IMR-90 (cell line): Measurements from ENCODE around the gene PRMT5. TPM values are rescaled to one million over a fixed set of nuclear protein-coding genes. Genes with fewer than 3 reads are reported as not detected.
A peak's percentile ranks its signal among the peaks of the same experiment; 100 is the strongest.

Experiments used
- ATAC-seq: fragments of 200-7000 bp; cut with Tn5 transposase; 2 replicates; pipeline ENCODE4 v1.9.1; 2020; ENCODE audit warnings: low read depth, mild to moderate bottlenecking, moderate library complexity
- BruUV-seq: library from RNA; stranded (reverse); fragments of 400-500 nt; replicated peaks from 2 replicates; lab custom pipeline; 2021; lab: Mats Ljungman, UMichigan
- CTCF ChIA-PET: fragments of 300-600 bp; formaldehyde crosslinking; extraction: SDS; loops from one replicate; lab custom pipeline; 2021; ENCODE audit warnings: antibody characterized with exemption; lab: Yijun Ruan, JAX
- POLR2A ChIA-PET: fragments of 300-600 bp; sonication (Branson Sonifier 250); formaldehyde crosslinking; loops from one replicate; lab custom pipeline; 2022; ENCODE audit warnings: antibody characterized with exemption; ENCODE audit not compliant: unreplicated experiment; lab: Charles Lee
- DNase-seq: peaks from one replicate; pipeline ENCODE4 v3.0.0; 2013
- H2AFZ ChIP-seq: replicated peaks from 2 replicates; pipeline ENCODE3; 2013; ENCODE audit warnings: low read length, mild to moderate bottlenecking; ENCODE audit not compliant: poor library complexity
- H2AK5ac ChIP-seq: 2 replicates; pipeline ENCODE4 v1.6.1; 2013; ENCODE audit warnings: low read depth, low read length, inconsistent platforms
- H2AK9ac ChIP-seq: replicated peaks from 2 replicates; pipeline ENCODE3; 2013; ENCODE audit warnings: mild to moderate bottlenecking, low read depth, low read length, moderate library complexity; ENCODE audit not compliant: poor library complexity
- H2BK120ac ChIP-seq: 2 replicates; pipeline ENCODE4 v1.6.1; 2013; ENCODE audit warnings: low read depth, low read length, inconsistent platforms
- H2BK15ac ChIP-seq: 3 replicates; pipeline ENCODE4 v1.6.1; 2013; ENCODE audit warnings: low read depth, low read length, inconsistent platforms
- H2BK20ac ChIP-seq: 2 replicates; pipeline ENCODE4 v1.6.1; 2013; ENCODE audit warnings: low read depth, mild to moderate bottlenecking, inconsistent platforms, low read length, moderate library complexity
- H2BK5ac ChIP-seq: 2 replicates; pipeline ENCODE4 v1.6.1; 2013; ENCODE audit warnings: mild to moderate bottlenecking, low read depth, low read length, inconsistent platforms; ENCODE audit not compliant: poor library complexity, severe bottlenecking
- H3K14ac ChIP-seq: replicated peaks from 2 replicates; pipeline ENCODE4 v1.6.1; 2013; ENCODE audit warnings: low read depth, low read length, inconsistent platforms
- H3K18ac ChIP-seq: 2 replicates; pipeline ENCODE4 v1.6.1; 2013; ENCODE audit warnings: low read depth, low read length, control low read depth
- H3K23ac ChIP-seq: 2 replicates; pipeline ENCODE4 v1.6.1; 2013; ENCODE audit warnings: low read depth, low read length, inconsistent platforms
- H3K27ac ChIP-seq: 2 replicates; pipeline ENCODE4 v1.5.1; 2013; ENCODE audit warnings: mild to moderate bottlenecking, control low read depth, low read length; ENCODE audit not compliant: insufficient read depth
- H3K27me3 ChIP-seq: 2 replicates; pipeline ENCODE4 v1.6.1; 2013; ENCODE audit warnings: low read length; ENCODE audit not compliant: control insufficient read depth, insufficient read depth
- H3K36me3 ChIP-seq: 2 replicates; pipeline ENCODE4 v1.6.1; 2013; ENCODE audit warnings: low read length, mixed read lengths; ENCODE audit not compliant: control insufficient read depth, insufficient read depth
- H3K4ac ChIP-seq: 2 replicates; pipeline ENCODE4 v1.6.1; 2013; ENCODE audit warnings: low read depth, low read length, inconsistent platforms
- H3K4me1 ChIP-seq: 2 replicates; pipeline ENCODE4 v1.6.1; 2013; ENCODE audit warnings: low read length, mixed read lengths; ENCODE audit not compliant: control insufficient read depth, insufficient read depth
- H3K4me2 ChIP-seq: 2 replicates; pipeline ENCODE4 v1.6.1; 2013; ENCODE audit warnings: low read depth, mild to moderate bottlenecking, control low read depth, low read length, moderate library complexity
- H3K4me3 ChIP-seq: 2 replicates; pipeline ENCODE4 v1.5.1; 2013; ENCODE audit warnings: low read depth, mild to moderate bottlenecking, control low read depth, low read length, moderate library complexity; ENCODE audit not compliant: insufficient read depth
- H3K56ac ChIP-seq: 2 replicates; pipeline ENCODE4 v1.6.1; 2013; ENCODE audit warnings: low read length, inconsistent platforms; ENCODE audit not compliant: insufficient read depth; ENCODE audit errors: extremely low read depth
- H3K79me1 ChIP-seq, 2 experiments: 2 replicates each; pipeline ENCODE4 v1.6.1; 2013; ENCODE audit warnings: low read length in 2 of 2, inconsistent platforms in 1 of 2, low read depth in 1 of 2
- H3K9ac ChIP-seq: 2 replicates; pipeline ENCODE4 v1.6.1; 2013; ENCODE audit warnings: low read depth, low read length, control low read depth
- H3K9me1 ChIP-seq: 2 replicates; pipeline ENCODE4 v1.6.1; 2013; ENCODE audit warnings: low read length, inconsistent platforms; ENCODE audit not compliant: insufficient read depth
- H3K9me3 ChIP-seq: 2 replicates; pipeline ENCODE4 v1.6.1; 2013; ENCODE audit warnings: low read length; ENCODE audit not compliant: control insufficient read depth, insufficient read depth
- H4K20me1 ChIP-seq: 2 replicates; pipeline ENCODE4 v1.6.1; 2013; ENCODE audit warnings: low read length, inconsistent platforms; ENCODE audit not compliant: insufficient read depth
- H4K5ac ChIP-seq: 2 replicates; pipeline ENCODE4 v1.6.1; 2013; ENCODE audit warnings: mild to moderate bottlenecking, low read depth, low read length, control low read depth
- H4K8ac ChIP-seq, 2 experiments: 2 replicates each; pipeline ENCODE4 v1.6.1; 2013; ENCODE audit warnings: low read depth in 2 of 2, low read length in 2 of 2, control low read depth in 1 of 2, inconsistent platforms in 1 of 2
- H4K91ac ChIP-seq: 2 replicates; pipeline ENCODE4 v1.6.1; 2013; ENCODE audit warnings: low read depth, low read length, inconsistent platforms; ENCODE audit not compliant: insufficient read depth
- BHLHE40 ChIP-seq: fragments of 150-350 bp; IDR thresholded peaks from 2 replicates; pipeline ENCODE4 v1.6.1; 2016; ENCODE audit warnings: mild to moderate bottlenecking, low read depth, low read length
- CEBPB ChIP-seq: IDR thresholded peaks from 2 replicates; pipeline ENCODE4 v1.6.1; 2012; ENCODE audit warnings: low read depth, low read length, improper control_type of control experiment
- CHD1 ChIP-seq: IDR thresholded peaks from 2 replicates; pipeline ENCODE4 v1.6.1; 2012; ENCODE audit warnings: low read depth, low read length, improper control_type of control experiment
- FOS ChIP-seq: fragments of 150-350 bp; IDR thresholded peaks from 2 replicates; pipeline ENCODE4 v1.6.1; 2016; ENCODE audit warnings: low read depth, low read length
- MAZ ChIP-seq: IDR thresholded peaks from 2 replicates; pipeline ENCODE4 v1.6.1; 2012; ENCODE audit warnings: low read depth, mild to moderate bottlenecking, low read length, improper control_type of control experiment, moderate library complexity, borderline replicate concordance
- MXI1 ChIP-seq: IDR thresholded peaks from 2 replicates; pipeline ENCODE4 v1.6.1; 2012; ENCODE audit warnings: low read depth, mild to moderate bottlenecking, low read length, moderate library complexity, borderline replicate concordance
- POLR2A ChIP-seq: IDR thresholded peaks from 2 replicates; pipeline ENCODE4 v1.6.1; 2012; ENCODE audit warnings: mild to moderate bottlenecking, low read depth, low read length
- RCOR1 ChIP-seq: IDR thresholded peaks from 2 replicates; pipeline ENCODE4 v1.6.1; 2012; ENCODE audit warnings: mild to moderate bottlenecking, low read length, improper control_type of control experiment; ENCODE audit not compliant: insufficient replicate concordance
- RFX5 ChIP-seq: IDR thresholded peaks from 2 replicates; pipeline ENCODE4 v1.8.0; 2012; ENCODE audit warnings: low read depth, mild to moderate bottlenecking, low read length, moderate library complexity
- USF2 ChIP-seq: fragments of 150-350 bp; IDR thresholded peaks from 2 replicates; pipeline ENCODE4 v1.6.1; 2017; ENCODE audit warnings: mild to moderate bottlenecking, antibody characterized with exemption, low read length, low read depth
- WGBS, 2 experiments: methylation state at CpG; one replicate each; pipeline versions ENCODE4 v1.1.5 to v1.1.7; 2013; ENCODE audit warnings: missing lambda C conversion rate in 2 of 2; ENCODE audit not compliant: insufficient read length in 1 of 2; ENCODE audit errors: extremely low coverage in 2 of 2; 5-methylcytosine and 5-hydroxymethylcytosine counted together
- dilution Hi-C: fragments of 300-500 bp; cut with HindIII; formaldehyde crosslinking; loops from one replicate; pipeline ENCODE4 v1.14.3; 2018; ENCODE audit warnings: low sequenced_read_pairs; ENCODE audit not compliant: unreplicated experiment
- in situ Hi-C: fragments of 300-500 bp; cut with MboI; formaldehyde crosslinking; loops from 3 replicates; pipeline ENCODE4 v1.14.3; 2019; ENCODE audit warnings: low sequenced_read_pairs, inconsistent platforms, mixed read lengths
- intact Hi-C: fragments of 100-400 bp; cut with micrococcal nuclease; formaldehyde crosslinking; loops from 2 replicates; pipeline ENCODE4 v1.10.0; 2022
- polyA plus RNA-seq, 3 experiments: library from polyadenylated mRNA; depleted of rRNA; stranded (reverse); fragments of >200 nt; gene quantifications; 2 replicates each; pipeline ENCODE4 v1.2.3, GENCODE V29; 2012; ENCODE audit warnings: low replicate concordance in 1 of 3
- total RNA-seq: library from RNA; depleted of rRNA; stranded (reverse); fragments of >200 nt; gene quantifications from 2 replicates; pipeline ENCODE4 v1.2.3, GENCODE V29; 2012

PRMT5 gene
- total and polyA plus RNA-seq, 2 of the 4 experiments (the other 2 are of a cell fraction), result 99.3 to 136 TPM

- Histone ChIP-seq H4K8ac (peak within 1 kb of the TSS; percentile 77 to 97), H3K4me3 (peak within 1 kb of the TSS; percentile 57), H3K36me3 (peaks cover 21% of the 10 kb centered on the region), H3K4me2 (peak within 1 kb of the TSS; percentile 96), H3K9me3 (no peaks in the 10 kb centered on the region), H4K20me1 (no peaks in the 10 kb centered on the region), H2BK5ac (peak within 1 kb of the TSS; percentile 83), H3K4me1 (peaks cover 9% of the 10 kb centered on the region), H3K27ac (peak within 1 kb of the TSS; percentile 82), H3K56ac (peak within 1 kb of the TSS; percentile 94), H4K91ac (peak within 1 kb of the TSS; percentile 89), H3K9me1 (peaks cover 5% of the 10 kb centered on the region), H2BK120ac (peak within 1 kb of the TSS; percentile 68), H3K23ac (peak within 1 kb of the TSS; percentile 99), H3K9ac (peak within 1 kb of the TSS; percentile 95), H2BK15ac (peak within 1 kb of the TSS; percentile 62; the same call in 1 of the 3 replicates), H2BK20ac (no peak within 1 kb of the TSS; the same call in 1 of the 2 replicates), H2AK9ac (peak within 1 kb of the TSS; percentile 92), H3K14ac (peak within 1 kb of the TSS; percentile 83), H2AFZ (peak within 1 kb of the TSS; percentile 92), H2AK5ac (peak within 1 kb of the TSS; percentile 99), H4K5ac (peak within 1 kb of the TSS; percentile 92), H3K79me1 (peaks cover 15 to 53% of the 10 kb centered on the region in 2 experiments), H3K27me3 (no peaks in the 10 kb centered on the region), H3K4ac (peak within 1 kb of the TSS; percentile 91), H3K18ac (peak within 1 kb of the TSS; percentile 38)
- dilution Hi-C loops, result no loop called here
- 0% methylated on average over 7 of the region's 46 CpGs; no CpG with 5 or more reads in 1 of the 2 experiments for WGBS, 2 experiments
- intact Hi-C loops, result loop anchor here (1.0 to 5.0 kb wide), 2 partner anchors 47 to 82 kb away; partner anchors contain the start of gene MMP14
- in situ Hi-C loops, result no loop called here
- TF ChIP-seq BHLHE40, result 0 out of 2 replicates have a peak, but pooled peaks have one; percentile 29
- no peak for TF ChIP-seq CHD1
- TF ChIP-seq FOS, result 0 out of 2 replicates have a peak, but pooled peaks have one; percentile 23
- peak; percentile 71 for TF ChIP-seq RFX5
- TF ChIP-seq MXI1, result no peak
- TF ChIP-seq USF2, result no peak
- TF ChIP-seq POLR2A, result peak; percentile 88
- TF ChIP-seq MAZ, result peak; percentile 52; the same call in 1 of the 2 replicates
- TF ChIP-seq CEBPB, result peak; percentile 80
- no peak for TF ChIP-seq RCOR1
- ATAC-seq, result peak; percentile 97
- BruUV-seq, result no TSS peak
- DNase-seq, result peak; percentile 100
- POLR2A ChIA-PET, result interaction anchor here (0.6 kb wide), 1 partner anchor 283 kb away, joined by 3 read pairs; no protein-coding TSS in a partner anchor
- CTCF ChIA-PET, result interaction anchor here (1.5 to 1.9 kb wide), 3 partner anchors 8 to 19 kb away, joined by 5 to 8 read pairs (median 5); partner anchors contain the start of gene PRMT5
Measured at GRCh38 chr14:22918804-22919600, 10.2 kb downstream of the PRMT5 start, which contains the start of gene RBM23. TSS of gene RBM23 (minus strand) at chr14:22919149.
